Measurements from ENCODE around the gene OPRM1. TPM values are rescaled to one million over a fixed set of nuclear protein-coding genes. Genes with fewer than 3 reads are reported as not detected.

The OPRM1 gene
- total and polyA plus RNA-seq, 2 of the 8 experiments (the other 6 are each of a cell fraction or from before 2014, with no cell fraction given): not detected

GRCh38 chr6:154292066-154292465, 253.0 kb downstream of the OPRM1 start:
- Histone ChIP-seq H2BK120ac (replicated peaks; ENCODE audit: low read depth, low read length) (no peak overlapping the region), H3K4me3 (ENCODE audit: extremely low read depth in 1 of 4, insufficient read depth in 2 of 4, low read depth in 3 of 4, low read length in 4 of 4) (no peak overlapping the region), H2AFZ (ENCODE audit: low read length) (no peak overlapping the region), H4K91ac (replicated peaks; ENCODE audit: insufficient read length, low read length) (no peak overlapping the region), H4K5ac (ENCODE audit: insufficient read length, low read depth, low read length) (no peak overlapping the region), H3K23ac (ENCODE audit: insufficient read length) (no peak overlapping the region), H3K9ac (replicated peaks in 1 of 4; ENCODE audit: extremely low read depth in 1 of 4, low read depth in 3 of 4, low read length in 3 of 4) (no peak overlapping the region), H3K9me3 (ENCODE audit: insufficient read depth in 2 of 2, low read depth in 1 of 2, low read length in 1 of 2) (no peaks in the 10 kb centered on the region), H3K27ac (ENCODE audit: low read depth, low read length) (no peak overlapping the region), H4K8ac (ENCODE audit: extremely low read depth, insufficient read depth, low read length) (no peak overlapping the region), H2BK12ac (ENCODE audit: low read depth, low read length) (no peak overlapping the region), H3K14ac (ENCODE audit: insufficient read length) (no peak overlapping the region), H4K20me1 (replicated peaks in 1 of 2; ENCODE audit: control insufficient read depth in 1 of 2, insufficient read depth in 2 of 2, low read length in 2 of 2) (no peaks in the 10 kb centered on the region), H3K4me2 (ENCODE audit: insufficient read depth in 1 of 2, low read depth in 2 of 2, low read length in 2 of 2) (no peak overlapping the region), H3K27me3 (replicated peaks in 1 of 4; ENCODE audit: control insufficient read depth in 3 of 4, extremely low read depth in 1 of 4, insufficient read depth in 3 of 4, low read length in 3 of 4) (no peaks in the 10 kb centered on the region), H3K23me2 (ENCODE audit: low read depth, low read length) (no peaks in the 10 kb centered on the region), H3K4me1 (replicated peaks in 1 of 4; ENCODE audit: control insufficient read depth in 3 of 4, insufficient read depth in 4 of 4, low read length in 3 of 4) (no peaks in the 10 kb centered on the region), H3K79me1 (ENCODE audit: low read depth, low read length) (no peaks in the 10 kb centered on the region), H3K36me3 (ENCODE audit: control insufficient read depth in 2 of 4, insufficient read depth in 4 of 4, low read length in 3 of 4) (no peaks in the 10 kb centered on the region), H3K4ac (replicated peaks; ENCODE audit: insufficient read length, low read depth, low read length) (no peak overlapping the region), H2BK15ac (ENCODE audit: low read length) (no peak overlapping the region), H3K56ac (replicated peaks; ENCODE audit: insufficient read length, low read depth, low read length) (no peak overlapping the region), H2AK5ac (ENCODE audit: low read depth, low read length) (no peak overlapping the region), H3K79me2 (ENCODE audit: control insufficient read depth in 1 of 2, insufficient read depth in 2 of 2, low read length in 2 of 2) (no peaks in the 10 kb centered on the region), H2BK20ac (ENCODE audit: low read length) (no peak overlapping the region), H3K18ac (ENCODE audit: extremely low read depth, low read length) (no peak overlapping the region), H2BK5ac (ENCODE audit: low read depth, low read length) (no peak overlapping the region)
- TF ChIP-seq SP4 (IDR thresholded peaks at IDR 0.05; ENCODE audit: low read length): no peak
- TF ChIP-seq KDM5A (IDR thresholded peaks at IDR 0.05; ENCODE audit: low read length): no peak
- no peak for TF ChIP-seq BACH1 (IDR thresholded peaks at IDR 0.05; ENCODE audit: low read length)
- TF ChIP-seq SIRT6 (IDR thresholded peaks at IDR 0.05; ENCODE audit: low read length): no peak
- no peak for TF ChIP-seq ZNF274 (IDR thresholded peaks at IDR 0.05; ENCODE audit: borderline replicate concordance, extremely low read depth, low read length)
- no peak for TF ChIP-seq CHD1 (IDR thresholded peaks at IDR 0.05; ENCODE audit: low read depth, low read length)
- no peak for TF ChIP-seq SAP30 (IDR thresholded peaks at IDR 0.05; ENCODE audit: insufficient read depth, insufficient replicate concordance, low read length)
- TF ChIP-seq CTBP2 (IDR thresholded peaks at IDR 0.05; ENCODE audit: borderline replicate concordance, insufficient read depth, insufficient read length, low read length): no peak
- no peak for TF ChIP-seq RXRA (IDR thresholded peaks at IDR 0.05; ENCODE audit: insufficient read depth, low read depth, low read length)
- no peak for TF ChIP-seq POLR2AphosphoS5 (IDR thresholded peaks at IDR 0.05; ENCODE audit: low read depth, low read length)
- TF ChIP-seq JUN (IDR thresholded peaks at IDR 0.05; ENCODE audit: low read depth, low read length): no peak
- no peak for TF ChIP-seq TEAD4 (IDR thresholded peaks at IDR 0.05; ENCODE audit: low read depth, low read length)
- TF ChIP-seq RNF2 (IDR thresholded peaks at IDR 0.05; ENCODE audit: borderline replicate concordance, low read depth, low read length, missing control alignments, poor library complexity, severe bottlenecking): no peak
- TF ChIP-seq TAF7 (optimal IDR thresholded peaks at IDR 0.05; ENCODE audit: borderline replicate concordance, low read depth, low read length): no peak
- no peak for TF ChIP-seq SP1 (IDR thresholded peaks at IDR 0.05; ENCODE audit: low read depth, low read length)
- WGBS, 2 experiments (ENCODE audit: extremely low coverage in 1 of 2, insufficient coverage in 1 of 2, insufficient read length in 1 of 2, insufficient replicate concordance in 2 of 2, low coverage in 1 of 2, low lambda C conversion rate in 2 of 2, missing lambda C conversion rate in 1 of 2): 61% methylated on average over 3 of the region's 3 CpGs; no CpG with 5 or more reads in 1 of the 2 experiments
- FAIRE-seq: no peak
- ChIA-PET POLR2A (ENCODE audit: partially characterized antibody) (no interaction called here), CTCF (ENCODE audit: partially characterized antibody) (no interaction called here)
- no peak for DNase-seq (ENCODE audit: low read depth in 1 of 2, low spot score in 2 of 2)

Data from H1 (cell line).